GM21576 (cell line): Measurements from ENCODE around the gene HPGDS.
"Not testable (repeated sequence)": the region's sequence is repeated elsewhere in the genome, so short reads cannot be mapped to it uniquely, and the experiment has no call there.

ENCODE experiments used
- ATAC-seq: cut with Tn5 transposase; IDR thresholded peaks from one replicate; pipeline ENCODE4 v1.9.1; 2021; ENCODE audit warnings: mild to moderate bottlenecking, moderate library complexity; ENCODE audit not compliant: unreplicated experiment

Gene HPGDS

GRCh38 chr4:94342694-94343093 is at the start of gene HPGDS:
Gene HPGDS, minus strand, starts transcription at chr4:94342836. Its CDS starts 8,207 bp downstream, at chr4:94334629.
- peak; percentile 31 for ATAC-seq

GRCh38 chr4:94390804-94391410 is 48.3 kb upstream of the HPGDS start:
- ATAC-seq, result no peak

DNA sequence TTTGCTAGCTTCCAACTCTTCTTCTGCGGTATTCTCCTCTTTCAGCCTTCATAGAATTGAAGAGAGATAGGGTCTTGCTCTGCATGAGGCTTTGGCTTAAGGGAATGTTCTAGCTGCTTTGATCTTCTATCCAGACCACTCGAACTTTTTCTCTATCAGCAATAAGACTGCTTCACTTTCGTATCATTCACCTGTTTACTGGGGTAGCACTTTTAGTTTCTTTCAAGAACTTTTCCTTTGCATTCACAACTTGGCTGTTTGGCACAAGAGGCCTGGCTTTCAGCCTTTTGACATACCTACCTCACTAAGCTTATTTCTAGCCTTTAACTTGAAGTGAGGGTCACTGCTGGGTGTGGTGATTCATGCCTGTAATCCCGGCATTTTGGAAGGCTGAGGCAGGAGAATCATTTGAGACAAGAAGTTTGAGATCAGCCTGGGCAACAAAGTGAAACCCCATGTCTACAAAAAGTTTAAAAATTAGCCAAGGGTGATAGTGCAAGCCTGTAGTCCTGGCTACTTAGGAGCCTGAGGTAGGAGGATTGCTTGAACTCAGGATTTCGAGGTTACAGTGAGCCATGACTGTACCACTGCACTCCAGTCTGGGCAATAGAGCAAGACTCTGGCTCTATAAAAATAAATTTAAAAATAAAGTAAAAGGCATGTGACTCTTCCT is 47.1 kb upstream of the HPGDS start:
- no peak for ATAC-seq

DNA sequence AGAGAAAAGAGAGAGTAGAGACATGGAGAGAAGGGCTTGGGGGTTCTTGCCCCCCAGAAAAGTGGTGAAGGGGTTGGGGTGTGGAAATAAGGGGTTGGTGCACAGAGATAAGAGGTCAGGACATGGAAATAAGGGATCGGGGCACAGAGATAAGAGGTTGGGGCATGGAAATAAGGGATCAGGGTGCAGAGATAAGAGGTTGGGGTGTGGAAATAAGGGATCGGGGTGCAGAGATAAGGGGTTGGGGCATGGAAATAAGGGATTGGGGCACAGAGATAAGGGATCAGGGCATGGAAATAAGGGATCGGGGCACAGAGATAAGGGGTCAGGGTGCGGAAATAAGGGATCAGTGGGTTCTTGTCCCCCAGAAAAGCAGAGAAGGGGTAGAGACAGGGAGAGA is 45.3 kb upstream of the HPGDS start:
- ATAC-seq, result not testable (repeated sequence)

GRCh38 chr4:94385452-94385851 is 42.8 kb upstream of the HPGDS start:
- ATAC-seq, result not testable (repeated sequence)

DNA sequence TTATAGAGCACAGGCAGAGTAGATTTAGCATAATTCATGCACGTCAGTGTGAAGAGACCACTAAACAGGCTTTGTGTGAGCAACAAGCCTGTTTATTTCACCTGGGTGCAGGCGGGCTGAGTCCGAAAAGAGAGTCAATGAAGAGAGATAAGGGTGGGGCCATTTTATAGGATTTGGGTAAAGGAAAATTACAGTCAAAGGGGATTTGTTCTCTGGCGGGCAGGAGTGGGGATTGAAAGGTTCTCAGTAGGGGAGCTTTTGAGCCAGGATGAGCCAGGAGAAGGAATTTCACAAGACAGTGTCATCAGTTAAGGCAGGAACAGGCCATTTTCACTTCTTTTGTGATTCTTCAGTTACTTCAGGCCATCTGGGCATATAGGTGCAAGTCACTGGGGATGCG is 40.3 kb upstream of the HPGDS start:
- ATAC-seq, result not testable (repeated sequence)

DNA sequence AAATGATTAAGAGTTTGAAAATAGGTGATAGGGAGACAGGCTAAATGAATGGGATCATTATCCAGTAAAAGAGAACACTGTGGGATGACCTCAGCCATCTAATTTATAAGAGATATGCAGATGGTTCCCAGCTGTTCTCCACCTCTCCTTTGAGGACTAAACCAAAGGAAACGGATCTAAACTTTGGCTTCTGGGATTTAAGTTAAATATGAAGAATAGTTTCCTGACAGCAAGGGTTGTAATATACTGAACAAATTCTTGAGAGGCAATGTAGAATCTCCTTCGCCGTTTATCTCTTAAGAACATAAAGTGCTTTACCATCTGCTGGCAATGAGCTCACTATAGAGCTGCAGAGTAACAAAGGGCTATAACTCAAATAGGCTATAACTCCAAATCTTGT is 35.4 kb upstream of the HPGDS start:
- ATAC-seq, result no peak

GRCh38 chr4:94377294-94377693 is 34.7 kb upstream of the HPGDS start:
- ATAC-seq, result no peak

- no peak for ATAC-seq
Measured at GRCh38 chr4:94375364-94375763, 32.7 kb upstream of the HPGDS start.

- ATAC-seq, result no peak
Measured at GRCh38 chr4:94373752-94374151, 31.1 kb upstream of the HPGDS start.

DNA sequence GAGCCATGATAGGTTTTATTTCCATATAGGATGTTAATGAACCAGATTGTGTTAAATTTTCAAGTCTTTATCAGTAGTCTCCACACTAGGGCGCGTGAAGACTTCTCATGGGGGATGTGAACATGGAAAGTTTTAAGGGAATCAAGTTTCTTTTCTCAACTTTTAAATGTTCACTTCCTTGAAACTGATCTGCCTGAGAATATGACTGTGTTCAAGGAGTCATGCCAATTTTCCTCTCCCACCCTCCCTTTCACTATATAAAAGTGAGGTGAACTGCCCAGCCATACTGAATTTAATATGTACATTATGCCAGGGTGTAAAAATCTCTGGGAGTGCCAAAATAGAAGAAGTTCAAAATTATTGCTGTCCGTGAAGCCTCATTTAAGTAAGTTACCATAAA is 30.4 kb upstream of the HPGDS start:
- ATAC-seq, result no peak

DNA sequence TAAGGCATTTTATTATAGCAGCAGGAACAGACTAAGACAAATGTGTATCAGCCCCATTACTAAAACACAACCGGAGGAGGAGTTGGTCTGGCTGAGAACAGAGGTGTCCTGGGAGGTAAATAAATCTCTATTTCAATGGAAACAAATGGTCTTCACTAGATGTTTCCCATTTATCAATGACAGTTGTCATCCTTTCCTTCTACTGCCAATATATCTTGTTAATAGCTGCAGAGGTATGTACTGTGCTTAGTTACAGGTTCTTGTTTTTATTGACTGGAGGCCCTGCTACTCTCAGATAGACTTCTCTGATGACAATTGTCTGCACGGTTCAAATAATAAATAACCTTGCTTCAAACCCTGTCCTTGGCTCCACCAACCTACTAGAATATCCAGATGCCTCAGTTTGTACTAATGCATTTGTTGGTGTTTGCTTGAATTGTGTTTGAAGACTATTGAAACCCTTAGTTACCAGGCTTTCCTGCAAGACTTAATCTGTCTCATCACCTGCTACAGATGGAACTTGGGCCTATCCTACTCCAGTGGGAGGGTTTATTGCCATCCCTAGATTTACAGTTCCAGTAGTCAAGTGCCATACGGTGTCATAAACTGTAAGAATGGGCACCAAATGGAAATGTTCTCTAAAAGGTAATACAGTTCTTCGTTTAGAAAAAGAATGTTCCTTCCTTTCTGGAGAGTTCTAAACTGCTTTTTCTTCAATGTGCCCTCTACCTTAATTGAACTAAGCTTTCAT is 29.8 kb upstream of the HPGDS start:
- no peak for ATAC-seq

DNA sequence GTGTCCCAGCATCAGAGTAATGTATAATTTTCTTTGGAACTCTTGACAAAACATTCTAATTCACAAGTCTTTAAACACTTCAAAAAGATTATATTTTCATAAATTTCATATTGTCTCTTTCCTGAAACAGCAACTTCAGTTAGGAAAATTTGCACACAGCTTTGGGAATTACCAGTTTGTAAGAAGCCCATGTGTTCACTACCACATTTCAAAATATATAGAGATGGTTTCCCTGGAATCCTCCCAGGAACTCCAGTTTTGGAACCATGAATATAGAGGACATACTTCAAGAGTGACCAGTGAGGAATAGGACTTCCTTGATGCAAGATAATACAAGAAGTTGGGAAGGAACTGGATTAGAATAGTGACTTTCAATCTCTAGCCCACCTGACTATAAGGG is 28.7 kb upstream of the HPGDS start:
- no peak for ATAC-seq

DNA sequence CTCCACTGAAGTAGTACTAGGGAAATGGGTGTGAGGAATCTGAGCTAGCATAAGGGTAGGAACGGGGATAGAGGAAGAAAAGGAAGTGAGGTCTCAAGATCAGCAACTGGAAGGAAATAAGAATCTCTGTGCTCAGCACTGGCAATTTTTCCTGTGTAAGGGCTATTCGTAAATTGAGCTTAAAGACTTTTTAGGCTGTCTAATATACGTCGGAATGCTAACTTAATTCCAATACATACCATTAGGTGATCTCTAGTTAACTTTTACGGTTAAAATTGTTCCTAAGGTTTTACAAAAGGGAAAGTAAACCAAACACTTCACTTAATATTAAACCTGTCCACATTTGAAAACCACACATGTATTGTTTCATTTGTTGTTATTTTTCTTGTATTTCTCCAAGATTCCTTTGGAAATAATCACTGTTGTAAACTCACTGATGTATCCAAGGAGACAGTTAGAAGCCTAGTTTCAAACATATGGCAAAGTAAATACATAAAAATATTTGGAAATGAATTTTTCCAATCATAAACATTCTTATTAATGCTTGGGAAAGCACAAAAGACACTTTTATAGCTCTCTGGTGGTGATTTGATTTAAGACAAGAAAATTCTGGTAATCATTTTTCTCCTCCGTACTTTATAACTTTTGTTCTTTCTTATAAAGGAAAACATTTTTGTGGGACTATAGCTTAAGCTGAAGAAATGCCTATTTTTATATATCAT is 28.1 kb upstream of the HPGDS start:
- no peak for ATAC-seq

- ATAC-seq, result no peak
Measured at GRCh38 chr4:94369046-94369445, 26.4 kb upstream of the HPGDS start.

DNA sequence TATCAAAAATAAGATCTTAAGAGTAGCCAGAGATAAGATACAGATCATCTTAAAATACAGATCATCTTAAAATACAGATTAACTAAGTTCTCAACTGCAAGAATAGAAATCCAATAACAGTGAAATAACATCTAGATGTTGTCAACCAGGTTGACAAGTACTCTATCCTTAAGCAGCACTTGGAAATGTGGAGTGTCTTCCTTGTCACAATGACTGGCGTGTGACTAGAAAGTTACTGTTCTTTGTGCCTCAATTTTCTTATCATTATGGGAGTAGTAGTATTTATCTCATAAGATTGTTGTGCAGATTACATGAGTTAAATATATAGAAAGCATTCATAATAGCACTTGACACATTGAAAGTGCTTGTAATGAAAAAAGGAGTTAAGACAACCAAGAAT is 25.8 kb upstream of the HPGDS start:
- no peak for ATAC-seq

- ATAC-seq, result no peak
Measured at GRCh38 chr4:94365304-94365703, 22.7 kb upstream of the HPGDS start.

GRCh38 chr4:94364527-94364926 is 21.9 kb upstream of the HPGDS start:
- ATAC-seq, result no peak

- no peak for ATAC-seq
Measured at GRCh38 chr4:94363136-94363655, 20.6 kb upstream of the HPGDS start.

DNA sequence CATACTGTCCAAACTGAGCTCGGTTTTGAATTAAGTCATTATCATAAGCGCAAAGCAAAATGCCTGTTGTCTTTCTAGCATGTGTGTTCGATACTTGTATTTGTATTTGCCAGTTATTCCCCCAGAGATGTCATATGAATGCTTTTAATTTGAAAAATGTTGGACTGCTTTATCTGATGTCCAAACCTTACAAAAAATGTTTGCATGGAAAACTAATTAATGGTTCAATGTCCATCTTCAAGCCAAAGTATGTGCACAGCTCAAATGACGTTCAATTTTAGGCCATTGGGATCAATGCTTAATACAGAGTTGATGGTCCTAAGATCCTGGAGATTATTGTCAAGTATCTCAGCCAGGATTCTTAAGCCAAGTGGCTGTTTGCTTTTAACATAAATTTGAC is 17.2 kb upstream of the HPGDS start:
- no peak for ATAC-seq

GRCh38 chr4:94359221-94359620 is 16.6 kb upstream of the HPGDS start:
- ATAC-seq, result no peak
